A673 (cell line): Measurements from ENCODE around the gene BRD9.

Experiments
- CTCF ChIP-seq: fragments of 300-800, 200-600 bp; sonication (generic); conservative IDR thresholded peaks from 2 replicates; pipeline ENCODE4 v1.5.1; 2017; ENCODE audit warnings: low read depth, mild to moderate bottlenecking, antibody characterized with exemption, low read length, moderate library complexity, mixed read lengths
- EZH2 ChIP-seq: fragments of 200-600 bp; sonication (generic); IDR thresholded peaks from 2 replicates; pipeline ENCODE4 v1.6.1; 2017; ENCODE audit warnings: borderline replicate concordance, low read depth, mild to moderate bottlenecking, mixed read lengths, antibody characterized with exemption, low read length; ENCODE audit not compliant: poor library complexity, severe bottlenecking

DNA sequence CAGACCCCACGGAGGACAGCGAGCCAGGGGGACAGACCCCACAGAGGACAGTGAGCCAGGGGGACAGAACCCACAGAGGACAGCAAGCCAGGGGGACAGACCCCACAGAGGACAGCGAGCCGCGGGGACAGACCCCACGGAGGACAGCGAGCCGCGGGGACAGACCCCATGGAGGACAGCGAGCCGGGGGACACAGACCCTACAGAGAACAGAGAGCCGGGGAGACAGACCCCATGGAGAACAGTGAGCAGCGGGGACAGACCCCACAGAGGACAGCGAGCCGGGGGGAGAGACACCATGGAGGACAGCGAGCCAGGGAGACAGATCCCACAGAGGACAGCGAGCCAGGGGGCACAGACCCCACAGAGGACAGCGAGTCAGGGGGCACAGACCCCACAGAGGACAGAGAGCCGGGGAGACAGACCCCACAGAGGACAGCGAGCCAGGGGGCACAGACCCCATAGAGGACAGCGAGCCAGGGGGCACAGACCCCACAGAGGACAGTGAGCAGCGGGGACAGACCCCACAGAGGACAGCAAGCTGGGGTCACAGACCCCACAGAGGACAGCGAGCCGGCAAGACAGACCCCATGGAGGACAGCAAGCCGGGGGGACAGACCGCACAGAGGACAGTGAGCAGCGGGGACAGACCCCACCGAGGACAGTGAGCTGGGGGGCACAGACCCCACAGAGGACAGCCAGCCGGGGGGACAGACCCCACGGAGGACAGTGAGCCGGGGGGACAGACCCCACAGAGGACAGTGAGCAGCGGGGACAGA is 37.4 kb downstream of the BRD9 start:
- TF ChIP-seq CTCF (no peak), EZH2 (no peak)
